Stimulated activated naive CD8-positive, alpha-beta T cell treated with anti-CD3 and anti-CD28 coated beads, Interleukin-15, Interleukin-2, amounts not matched to agents 100 ng/mL and 50 ng/mL, for 24 hours (primary cell): ENCODE results near the gene PDGFD.

Experiments used
- H3K27ac Mint-ChIP-seq: one replicate; pipeline ENCODE4 v1.8.0; 2021; ENCODE audit warnings: mild to moderate bottlenecking, mixed read lengths
- H3K27me3 Mint-ChIP-seq: one replicate; pipeline ENCODE4 v1.8.0; 2021; ENCODE audit warnings: mixed read lengths
- H3K36me3 Mint-ChIP-seq: one replicate; pipeline ENCODE4 v1.8.0; 2021; ENCODE audit warnings: low read depth, mixed read lengths
- H3K4me1 Mint-ChIP-seq: one replicate; pipeline ENCODE4 v1.8.0; 2021; ENCODE audit warnings: low read depth, mixed read lengths
- H3K4me3 Mint-ChIP-seq: one replicate; pipeline ENCODE4 v1.8.0; 2021; ENCODE audit warnings: mild to moderate bottlenecking, mixed read lengths
- H3K9me3 Mint-ChIP-seq: one replicate; pipeline ENCODE4 v1.8.0; 2021; ENCODE audit warnings: mixed read lengths

PDGFD gene

GRCh38 chr11:104092744-104093143 is 71.2 kb downstream of the PDGFD start:
- no peaks in the 10 kb centered on the region for H3K36me3 Mint-ChIP-seq
- no peak overlapping the region for H3K27ac Mint-ChIP-seq
- H3K27me3 Mint-ChIP-seq = no peaks in the 10 kb centered on the region
- no peaks in the 10 kb centered on the region for H3K9me3 Mint-ChIP-seq
- no peaks in the 10 kb centered on the region for H3K4me1 Mint-ChIP-seq
- H3K4me3 Mint-ChIP-seq = no peak overlapping the region

DNA sequence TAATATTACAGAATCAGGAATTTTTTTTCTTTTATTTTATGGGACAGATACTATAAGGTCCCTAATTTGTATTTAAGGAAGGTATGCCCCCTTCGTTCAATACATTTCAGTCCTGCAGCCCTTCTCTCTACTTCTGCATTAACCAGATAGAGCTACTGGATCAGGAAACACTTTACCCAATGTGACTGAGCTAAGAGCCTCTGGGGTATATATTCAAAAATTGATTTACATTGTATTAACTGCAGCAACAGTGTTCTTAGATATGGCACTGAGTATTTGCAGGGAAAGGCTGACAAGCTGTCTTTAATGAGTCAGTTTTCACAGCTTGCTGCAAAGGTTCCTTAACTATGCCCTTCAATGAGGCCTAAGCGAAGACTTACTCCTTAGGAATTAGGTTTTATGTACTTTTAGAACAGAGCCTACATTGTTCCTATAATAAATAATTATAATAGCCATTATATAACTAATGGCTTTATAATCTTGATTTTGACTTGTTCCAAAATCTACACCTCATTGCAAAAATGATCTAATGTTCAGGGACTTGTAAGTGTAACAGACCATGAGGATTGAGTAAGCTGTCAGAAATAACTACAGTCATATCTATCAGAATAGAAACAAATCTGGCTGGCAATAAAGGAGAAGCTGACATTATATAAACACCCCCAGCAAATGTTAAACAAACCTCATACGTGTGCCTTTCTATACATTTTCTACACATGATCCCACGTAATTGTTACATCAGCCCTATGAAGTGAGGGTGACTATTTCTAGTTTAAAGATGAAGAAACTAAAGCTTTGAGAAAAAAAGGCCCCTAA is 72.5 kb downstream of the PDGFD start:
- Mint-ChIP-seq H3K4me1 (no peaks in the 10 kb centered on the region), H3K9me3 (no peaks in the 10 kb centered on the region), H3K4me3 (no peak overlapping the region), H3K27me3 (no peaks in the 10 kb centered on the region), H3K27ac (no peak overlapping the region), H3K36me3 (no peaks in the 10 kb centered on the region)

GRCh38 chr11:104090767-104091166 is 73.2 kb downstream of the PDGFD start:
- Mint-ChIP-seq H3K4me3 (no peak overlapping the region), H3K36me3 (no peaks in the 10 kb centered on the region), H3K9me3 (no peaks in the 10 kb centered on the region), H3K27me3 (no peaks in the 10 kb centered on the region), H3K27ac (no peak overlapping the region), H3K4me1 (no peaks in the 10 kb centered on the region)

GRCh38 chr11:104089481-104089880 is 74.5 kb downstream of the PDGFD start:
- Mint-ChIP-seq H3K27me3 (no peaks in the 10 kb centered on the region), H3K9me3 (no peaks in the 10 kb centered on the region), H3K4me3 (no peak overlapping the region), H3K36me3 (no peaks in the 10 kb centered on the region), H3K27ac (no peak overlapping the region), H3K4me1 (no peaks in the 10 kb centered on the region)

GRCh38 chr11:104086621-104087020 is 77.3 kb downstream of the PDGFD start:
- H3K27me3 Mint-ChIP-seq = no peaks in the 10 kb centered on the region
- no peaks in the 10 kb centered on the region for H3K36me3 Mint-ChIP-seq
- no peak overlapping the region for H3K27ac Mint-ChIP-seq
- no peaks in the 10 kb centered on the region for H3K4me1 Mint-ChIP-seq
- no peaks in the 10 kb centered on the region for H3K9me3 Mint-ChIP-seq
- H3K4me3 Mint-ChIP-seq = no peak overlapping the region

GRCh38 chr11:104078995-104079394 is 85.0 kb downstream of the PDGFD start:
- H3K4me1 Mint-ChIP-seq = no peaks in the 10 kb centered on the region
- no peak overlapping the region for H3K4me3 Mint-ChIP-seq
- H3K9me3 Mint-ChIP-seq = no peaks in the 10 kb centered on the region
- no peak overlapping the region for H3K27ac Mint-ChIP-seq
- H3K27me3 Mint-ChIP-seq = no peaks in the 10 kb centered on the region
- H3K36me3 Mint-ChIP-seq = no peaks in the 10 kb centered on the region

DNA sequence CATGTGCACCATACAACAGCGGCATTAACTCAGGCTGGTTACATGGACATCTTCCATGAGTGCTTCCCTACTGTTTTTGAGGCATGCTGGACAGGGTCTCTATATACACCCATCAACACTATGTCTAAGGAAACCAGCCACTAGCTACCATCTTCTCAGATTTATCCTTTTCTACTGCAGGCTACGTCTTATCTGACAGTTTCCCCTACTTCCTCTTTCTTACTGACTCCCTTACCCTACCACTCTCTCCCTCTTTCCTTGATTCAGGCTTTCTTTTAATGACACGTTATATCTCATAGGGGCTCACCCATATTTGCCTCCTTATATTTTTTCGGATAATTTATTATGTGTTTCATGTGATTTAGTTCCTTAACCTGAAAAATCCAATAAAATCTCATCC is 85.7 kb downstream of the PDGFD start:
- Mint-ChIP-seq H3K27me3 (no peaks in the 10 kb centered on the region), H3K4me3 (no peak overlapping the region), H3K4me1 (no peaks in the 10 kb centered on the region), H3K36me3 (no peaks in the 10 kb centered on the region), H3K9me3 (no peaks in the 10 kb centered on the region), H3K27ac (no peak overlapping the region)

GRCh38 chr11:104076455-104076854 is 87.5 kb downstream of the PDGFD start:
- no peaks in the 10 kb centered on the region for H3K27me3 Mint-ChIP-seq
- H3K4me3 Mint-ChIP-seq = no peak overlapping the region
- H3K4me1 Mint-ChIP-seq = no peaks in the 10 kb centered on the region
- H3K9me3 Mint-ChIP-seq = no peaks in the 10 kb centered on the region
- H3K27ac Mint-ChIP-seq = no peak overlapping the region
- no peaks in the 10 kb centered on the region for H3K36me3 Mint-ChIP-seq

DNA sequence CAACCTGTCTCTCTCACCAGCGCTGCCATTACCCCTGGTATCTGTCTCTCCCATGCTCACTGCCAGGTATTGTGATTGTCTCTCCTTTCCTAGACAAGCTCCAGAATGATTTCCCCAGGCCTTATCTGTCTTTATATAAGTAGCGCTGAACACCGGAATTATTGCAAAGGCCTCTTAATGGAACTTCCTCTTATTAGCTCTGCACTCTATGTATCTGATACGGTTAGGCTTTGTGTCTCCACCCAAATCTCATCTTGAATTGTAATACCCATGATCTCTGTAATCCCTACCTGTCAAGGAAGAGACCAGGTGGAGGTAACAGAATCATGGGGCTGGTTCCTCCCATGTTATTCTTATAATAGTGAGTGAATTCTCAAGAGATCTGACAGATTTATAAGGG is 88.2 kb downstream of the PDGFD start:
- Mint-ChIP-seq H3K36me3 (no peaks in the 10 kb centered on the region), H3K27me3 (no peaks in the 10 kb centered on the region), H3K9me3 (no peaks in the 10 kb centered on the region), H3K4me3 (no peak overlapping the region), H3K4me1 (no peaks in the 10 kb centered on the region), H3K27ac (no peak overlapping the region)

- Mint-ChIP-seq H3K36me3 (no peaks in the 10 kb centered on the region), H3K4me3 (no peak overlapping the region), H3K9me3 (no peaks in the 10 kb centered on the region), H3K27ac (no peak overlapping the region), H3K27me3 (no peaks in the 10 kb centered on the region), H3K4me1 (no peaks in the 10 kb centered on the region)
These were observed 88.9 kb downstream of the PDGFD start for GRCh38 chr11:104075091-104075490.

- Mint-ChIP-seq H3K4me3 (no peak overlapping the region), H3K4me1 (no peaks in the 10 kb centered on the region), H3K27me3 (no peaks in the 10 kb centered on the region)
These were observed 89.8 kb downstream of the PDGFD start for GRCh38 chr11:104073950-104074705.

DNA sequence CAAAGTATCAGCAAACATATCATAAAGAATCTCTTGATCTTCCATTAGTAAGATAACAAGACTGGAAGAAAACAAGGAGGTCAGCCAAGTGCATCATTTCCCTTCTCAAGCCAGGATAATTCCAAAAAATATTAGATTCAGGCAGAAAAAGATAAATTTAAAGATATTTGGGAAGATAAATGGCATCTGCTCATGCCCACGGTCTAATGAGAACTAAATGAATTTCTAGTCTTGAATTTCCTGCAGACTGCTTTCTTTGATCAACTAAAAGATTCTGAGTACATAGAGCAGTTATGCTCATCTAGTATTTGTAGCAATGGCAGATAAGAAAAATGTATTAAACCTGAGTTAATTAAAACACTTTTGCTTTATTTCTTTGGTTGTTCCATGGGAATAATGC is 96.4 kb downstream of the PDGFD start:
- Mint-ChIP-seq H3K9me3 (no peaks in the 10 kb centered on the region), H3K4me1 (no peaks in the 10 kb centered on the region), H3K27ac (no peak overlapping the region), H3K4me3 (no peak overlapping the region), H3K27me3 (no peaks in the 10 kb centered on the region), H3K36me3 (no peaks in the 10 kb centered on the region)

More at GRCh38 chr11:104073950-104074705, 89.8 kb downstream of the PDGFD start:
- Mint-ChIP-seq H3K9me3 (no peaks in the 10 kb centered on the region), H3K36me3 (no peaks in the 10 kb centered on the region), H3K27ac (no peak overlapping the region)

DNA sequence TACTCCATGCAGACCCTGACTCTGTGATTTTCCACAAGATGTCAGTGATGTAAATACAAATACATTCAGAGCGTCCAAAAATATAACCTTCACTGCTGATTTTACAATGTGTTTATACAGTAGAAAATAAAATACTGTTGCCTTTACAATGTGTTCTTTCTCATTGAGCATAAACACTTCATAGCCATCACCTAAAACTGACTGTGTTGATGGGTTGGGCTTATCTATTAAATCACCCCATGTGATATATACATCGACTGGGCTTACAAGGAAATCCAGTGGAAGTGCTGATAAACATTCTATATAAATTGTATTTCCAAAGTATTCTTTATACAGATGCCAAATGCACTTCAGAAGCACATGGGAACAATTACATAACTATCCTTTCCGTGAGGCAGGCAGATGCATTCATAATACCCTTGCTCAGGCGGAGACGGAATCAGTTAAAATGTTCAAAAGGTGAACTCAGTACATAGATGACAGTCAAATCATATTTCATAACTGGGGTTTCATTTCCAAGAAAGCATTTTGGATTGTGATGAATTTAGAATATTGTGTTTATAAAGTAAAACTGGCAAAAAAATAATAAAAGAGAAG is 99.8 kb downstream of the PDGFD start:
- Mint-ChIP-seq H3K9me3 (no peaks in the 10 kb centered on the region), H3K4me1 (no peaks in the 10 kb centered on the region), H3K27ac (no peak overlapping the region), H3K36me3 (no peaks in the 10 kb centered on the region), H3K4me3 (no peak overlapping the region), H3K27me3 (no peaks in the 10 kb centered on the region)

DNA sequence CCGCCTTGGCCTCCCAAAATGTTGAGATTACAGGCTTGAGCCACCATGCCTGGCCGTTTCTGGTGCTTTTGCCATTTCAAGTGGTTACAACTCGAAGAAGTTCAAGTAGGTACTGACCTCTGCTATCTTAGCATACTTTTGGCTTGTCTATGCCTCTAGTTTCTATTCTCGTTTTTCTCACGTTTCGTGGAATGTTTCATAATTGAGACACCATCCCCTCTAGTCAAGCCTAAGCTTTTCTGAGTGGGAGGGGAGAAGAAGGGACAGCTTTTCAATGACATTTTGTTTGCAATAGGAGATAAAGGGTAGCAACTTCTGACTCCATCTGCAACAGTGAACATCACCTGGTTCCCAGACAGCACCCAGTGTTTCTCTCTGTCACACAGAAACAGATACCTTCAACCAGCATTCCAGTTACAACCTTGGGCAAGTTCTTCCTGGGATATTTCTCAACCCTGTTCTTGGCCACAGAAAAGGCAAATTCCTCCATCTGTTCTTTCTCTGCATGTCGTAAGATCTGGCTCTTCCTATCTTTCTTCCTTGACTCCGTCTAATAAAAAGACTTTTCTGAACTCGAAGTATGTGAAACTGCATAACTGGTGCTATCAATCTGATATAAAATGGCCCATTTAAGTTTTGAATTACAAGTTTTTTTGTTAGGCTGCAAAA is 102.0 kb downstream of the PDGFD start:
- Mint-ChIP-seq H3K27me3 (no peaks in the 10 kb centered on the region), H3K27ac (no peak overlapping the region), H3K36me3 (no peaks in the 10 kb centered on the region), H3K4me3 (no peak overlapping the region), H3K9me3 (no peaks in the 10 kb centered on the region), H3K4me1 (no peaks in the 10 kb centered on the region)

DNA sequence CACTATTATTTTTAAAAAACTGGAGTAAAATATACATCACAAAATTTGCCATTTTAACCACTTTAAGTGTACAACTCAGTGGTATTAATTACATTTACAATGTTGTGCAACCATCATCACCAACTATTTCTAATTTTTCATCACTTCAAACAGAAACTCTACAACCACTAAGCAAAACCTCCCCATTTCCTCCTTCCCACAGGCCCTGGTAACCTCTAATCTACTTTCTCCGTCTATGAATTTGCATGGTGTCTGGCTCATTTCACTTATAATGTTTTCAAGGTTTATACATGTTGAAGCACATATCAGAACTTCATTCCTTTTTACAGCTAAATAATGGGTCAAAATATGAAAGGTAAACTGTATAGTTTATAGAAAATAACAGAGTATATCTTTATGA is 103.1 kb downstream of the PDGFD start:
- Mint-ChIP-seq H3K27me3 (no peaks in the 10 kb centered on the region), H3K4me3 (no peak overlapping the region), H3K4me1 (no peaks in the 10 kb centered on the region), H3K27ac (no peak overlapping the region), H3K36me3 (no peaks in the 10 kb centered on the region), H3K9me3 (no peaks in the 10 kb centered on the region)
